HG03575 (cell line): ENCODE results near the gene CST7.

ENCODE experiments used
- ATAC-seq: cut with Tn5 transposase; IDR thresholded peaks from one replicate; pipeline ENCODE4 v1.9.1; 2021; ENCODE audit not compliant: unreplicated experiment, insufficient number of reproducible peaks, low FRiP score; ENCODE audit errors: extremely low read depth

The CST7 gene

GRCh38 chr20:24960861-24961260, 11.8 kb downstream of the CST7 start:
- no peak for ATAC-seq

GRCh38 chr20:24961384-24962181, 12.5 kb downstream of the CST7 start:
- ATAC-seq: no peak

GRCh38 chr20:24962182-24962492, 13.1 kb downstream of the CST7 start:
- ATAC-seq: no peak

GRCh38 chr20:24962510-24962909, 13.4 kb downstream of the CST7 start:
- no peak for ATAC-seq

GRCh38 chr20:24963672-24964505, 14.8 kb downstream of the CST7 start:
- ATAC-seq: no peak

GRCh38 chr20:24964506-24964840, 15.4 kb downstream of the CST7 start:
- ATAC-seq: no peak

GRCh38 chr20:24965065-24965919, 16.2 kb downstream of the CST7 start:
- ATAC-seq: no peak

GRCh38 chr20:24966317-24967012, 17.4 kb downstream of the CST7 start:
- no peak for ATAC-seq

GRCh38 chr20:24968278-24968800, 19.3 kb downstream of the CST7 start:
- no peak for ATAC-seq

GRCh38 chr20:24969186-24970029, 20.3 kb downstream of the CST7 start:
- ATAC-seq: no peak

GRCh38 chr20:24970030-24970553, 21.0 kb downstream of the CST7 start:
- no peak for ATAC-seq

GRCh38 chr20:24970754-24971153, 21.7 kb downstream of the CST7 start:
- ATAC-seq: no peak

- ATAC-seq: no peak
Observed at GRCh38 chr20:24971376-24972101, 22.5 kb downstream of the CST7 start.

- ATAC-seq: no peak
Observed at GRCh38 chr20:24972341-24972740, 23.3 kb downstream of the CST7 start.

- ATAC-seq: no peak
Observed at GRCh38 chr20:24977336-24977735, 28.3 kb downstream of the CST7 start.

GRCh38 chr20:24977797-24978196, 28.7 kb downstream of the CST7 start:
- no peak for ATAC-seq

GRCh38 chr20:24978513-24978912, 29.4 kb downstream of the CST7 start:
- no peak for ATAC-seq
